ENCODE measurements around the gene CADM4.

GRCh38 chr19:43625918-43626579, 13.6 kb downstream of the CADM4 start:
- no peak for TF ChIP-seq ZFP30 (CRISPR knock-in tag; IDR thresholded peaks at IDR 0.05)
- no peak for TF ChIP-seq ESRRG (CRISPR knock-in tag; IDR thresholded peaks at IDR 0.05)
- TF ChIP-seq PATZ1 (CRISPR knock-in tag; IDR thresholded peaks at IDR 0.05; ENCODE audit: borderline replicate concordance): no peak
- no peak for TF ChIP-seq ISL1 (CRISPR knock-in tag; IDR thresholded peaks at IDR 0.05)
- TF ChIP-seq GLIS3 (CRISPR knock-in tag; IDR thresholded peaks at IDR 0.05): no peak
- TF ChIP-seq, protein P1, sequence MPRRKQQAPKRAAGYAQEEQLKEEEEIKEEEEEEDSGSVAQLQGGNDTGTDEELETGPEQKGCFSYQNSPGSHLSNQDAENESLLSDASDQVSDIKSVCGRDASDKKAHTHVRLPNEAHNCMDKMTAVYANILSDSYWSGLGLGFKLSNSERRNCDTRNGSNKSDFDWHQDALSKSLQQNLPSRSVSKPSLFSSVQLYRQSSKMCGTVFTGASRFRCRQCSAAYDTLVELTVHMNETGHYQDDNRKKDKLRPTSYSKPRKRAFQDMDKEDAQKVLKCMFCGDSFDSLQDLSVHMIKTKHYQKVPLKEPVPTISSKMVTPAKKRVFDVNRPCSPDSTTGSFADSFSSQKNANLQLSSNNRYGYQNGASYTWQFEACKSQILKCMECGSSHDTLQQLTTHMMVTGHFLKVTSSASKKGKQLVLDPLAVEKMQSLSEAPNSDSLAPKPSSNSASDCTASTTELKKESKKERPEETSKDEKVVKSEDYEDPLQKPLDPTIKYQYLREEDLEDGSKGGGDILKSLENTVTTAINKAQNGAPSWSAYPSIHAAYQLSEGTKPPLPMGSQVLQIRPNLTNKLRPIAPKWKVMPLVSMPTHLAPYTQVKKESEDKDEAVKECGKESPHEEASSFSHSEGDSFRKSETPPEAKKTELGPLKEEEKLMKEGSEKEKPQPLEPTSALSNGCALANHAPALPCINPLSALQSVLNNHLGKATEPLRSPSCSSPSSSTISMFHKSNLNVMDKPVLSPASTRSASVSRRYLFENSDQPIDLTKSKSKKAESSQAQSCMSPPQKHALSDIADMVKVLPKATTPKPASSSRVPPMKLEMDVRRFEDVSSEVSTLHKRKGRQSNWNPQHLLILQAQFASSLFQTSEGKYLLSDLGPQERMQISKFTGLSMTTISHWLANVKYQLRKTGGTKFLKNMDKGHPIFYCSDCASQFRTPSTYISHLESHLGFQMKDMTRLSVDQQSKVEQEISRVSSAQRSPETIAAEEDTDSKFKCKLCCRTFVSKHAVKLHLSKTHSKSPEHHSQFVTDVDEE (CRISPR knock-in tag; IDR thresholded peaks at IDR 0.05): no peak
- no peak for TF ChIP-seq ARNTL (CRISPR knock-in tag; IDR thresholded peaks at IDR 0.05; ENCODE audit: borderline replicate concordance, low read depth)
- no peak for TF ChIP-seq CSDC2 (CRISPR knock-in tag; IDR thresholded peaks at IDR 0.05)
- TF ChIP-seq CSRNP3 (CRISPR knock-in tag; IDR thresholded peaks at IDR 0.05): no peak
- TF ChIP-seq PPARA (CRISPR knock-in tag; IDR thresholded peaks at IDR 0.05; ENCODE audit: borderline replicate concordance): no peak
